H9 (cell line): Measurements from ENCODE around the gene AHI1. TPM values are rescaled to one million over a fixed set of nuclear protein-coding genes. Genes with fewer than 3 reads are reported as not detected.

Experiments used
- DNase-seq: peaks from one replicate; pipeline ENCODE4 v3.0.0-alpha.2; 2017
- H2AFZ ChIP-seq: one replicate; pipeline ENCODE4 v1.6.1; 2013; ENCODE audit warnings: mild to moderate bottlenecking, low read length, control low read depth, moderate library complexity
- H2AK5ac ChIP-seq: 2 replicates; pipeline ENCODE4 v1.6.1; 2013; ENCODE audit warnings: low read length, control low read depth, mixed read lengths; ENCODE audit not compliant: insufficient read length
- H2BK120ac ChIP-seq: one replicate; pipeline ENCODE4 v1.6.1; 2013; ENCODE audit warnings: low read depth, mild to moderate bottlenecking, low read length, control low read depth, inconsistent platforms; ENCODE audit not compliant: poor library complexity, severe bottlenecking
- H2BK12ac ChIP-seq: 2 replicates; pipeline ENCODE4 v1.6.1; 2013; ENCODE audit warnings: low read length, control low read depth, mixed read lengths, low read depth; ENCODE audit not compliant: insufficient read length
- H2BK15ac ChIP-seq: 2 replicates; pipeline ENCODE4 v1.6.1; 2013; ENCODE audit warnings: low read depth, low read length, control low read depth
- H2BK20ac ChIP-seq: one replicate; pipeline ENCODE4 v1.6.1; 2013; ENCODE audit warnings: low read depth, mild to moderate bottlenecking, low read length, control low read depth, inconsistent platforms; ENCODE audit not compliant: poor library complexity, severe bottlenecking
- H2BK5ac ChIP-seq: 2 replicates; pipeline ENCODE4 v1.6.1; 2013; ENCODE audit warnings: low read length, control low read depth, mixed read lengths; ENCODE audit not compliant: insufficient read length
- H3K14ac ChIP-seq: 2 replicates; pipeline ENCODE4 v1.6.1; 2013; ENCODE audit warnings: low read length, control low read depth; ENCODE audit not compliant: insufficient read depth
- H3K18ac ChIP-seq: 2 replicates; pipeline ENCODE4 v1.6.1; 2013; ENCODE audit warnings: low read depth, mild to moderate bottlenecking, mixed read lengths, low read length, control low read depth; ENCODE audit not compliant: insufficient read length
- H3K23ac ChIP-seq: 2 replicates; pipeline ENCODE4 v1.6.1; 2013; ENCODE audit warnings: low read length, control low read depth, mixed read lengths, low read depth; ENCODE audit not compliant: insufficient read length
- H3K23me2 ChIP-seq: 2 replicates; pipeline ENCODE4 v1.6.1; 2013; ENCODE audit warnings: low read depth, mild to moderate bottlenecking, mixed read lengths, low read length, control low read depth; ENCODE audit not compliant: insufficient read length, poor library complexity, severe bottlenecking
- H3K27ac ChIP-seq: 2 replicates; pipeline ENCODE4 v1.5.1; 2013; ENCODE audit warnings: low read length, control low read depth, mixed read lengths, low read depth; ENCODE audit not compliant: insufficient read length
- H3K27me3 ChIP-seq: 2 replicates; pipeline ENCODE4 v1.6.1; 2013; ENCODE audit warnings: low read length, control low read depth, inconsistent platforms; ENCODE audit not compliant: insufficient read depth
- H3K4ac ChIP-seq: 2 replicates; pipeline ENCODE4 v1.6.1; 2013; ENCODE audit warnings: low read depth, mild to moderate bottlenecking, control low read depth, inconsistent platforms, low read length, moderate library complexity
- H3K4me1 ChIP-seq: 2 replicates; pipeline ENCODE4 v1.6.1; 2013; ENCODE audit warnings: low read length, control low read depth, inconsistent platforms; ENCODE audit not compliant: insufficient read depth
- H3K4me2 ChIP-seq: 2 replicates; pipeline ENCODE4 v1.6.1; 2013; ENCODE audit warnings: low read length, control low read depth, mixed read lengths; ENCODE audit not compliant: insufficient read length, insufficient read depth
- H3K56ac ChIP-seq: 2 replicates; pipeline ENCODE4 v1.6.1; 2013; ENCODE audit warnings: low read depth, mild to moderate bottlenecking, mixed read lengths, low read length, control low read depth; ENCODE audit not compliant: insufficient read length
- H3K79me1 ChIP-seq: 2 replicates; pipeline ENCODE4 v1.6.1; 2013; ENCODE audit warnings: low read depth, mild to moderate bottlenecking, moderate library complexity, low read length, control low read depth, inconsistent platforms; ENCODE audit not compliant: insufficient read depth, poor library complexity, severe bottlenecking
- H3K79me2 ChIP-seq: 2 replicates; pipeline ENCODE4 v1.6.1; 2013; ENCODE audit warnings: low read length, control low read depth, inconsistent platforms; ENCODE audit not compliant: insufficient read depth
- H3K9ac ChIP-seq: 2 replicates; pipeline ENCODE4 v1.6.1; 2013; ENCODE audit warnings: low read length, control low read depth, mixed read lengths; ENCODE audit not compliant: insufficient read length; ENCODE audit errors: extremely low read depth
- H3K9me3 ChIP-seq: one replicate; pipeline ENCODE4 v1.6.1; 2013; ENCODE audit warnings: low read depth, low read length, inconsistent platforms; ENCODE audit not compliant: control insufficient read depth
- H3T11ph ChIP-seq: one replicate; pipeline ENCODE4 v1.6.1; 2013; ENCODE audit warnings: mild to moderate bottlenecking, low read length, control low read depth, inconsistent platforms
- H4K20me1 ChIP-seq: one replicate; pipeline ENCODE4 v1.6.1; 2013; ENCODE audit not compliant: control insufficient read depth, insufficient read length, insufficient read depth
- H4K5ac ChIP-seq: 2 replicates; pipeline ENCODE4 v1.6.1; 2013; ENCODE audit warnings: low read depth, mild to moderate bottlenecking, mixed read lengths, low read length, control low read depth; ENCODE audit not compliant: insufficient read length
- H4K8ac ChIP-seq: replicated peaks from 2 replicates; pipeline ENCODE4 v1.6.1; 2013; ENCODE audit warnings: low read length, control low read depth, mixed read lengths, low read depth; ENCODE audit not compliant: insufficient read length
- H4K91ac ChIP-seq: 2 replicates; pipeline ENCODE4 v1.6.1; 2013; ENCODE audit warnings: low read depth, mild to moderate bottlenecking, moderate library complexity, mixed read lengths, low read length, control low read depth; ENCODE audit not compliant: insufficient read length
- H3K27ac Mint-ChIP-seq, 3 experiments: 2 replicates in 2 of 3; 3 replicates in 1 of 3; pipeline ENCODE4 v1.8.0; 2020 to 2021; ENCODE audit warnings: mixed read lengths in 3 of 3, mild to moderate bottlenecking in 1 of 3, moderate library complexity in 1 of 3
- H3K27me3 Mint-ChIP-seq: 2 replicates; pipeline ENCODE4 v1.8.0; 2021; ENCODE audit warnings: low read depth, mild to moderate bottlenecking, moderate library complexity, mixed read lengths
- H3K36me3 Mint-ChIP-seq, 3 experiments: 2 replicates in 2 of 3; 3 replicates in 1 of 3; pipeline ENCODE4 v1.8.0; 2020 to 2021; ENCODE audit warnings: low read depth in 3 of 3, mixed read lengths in 3 of 3; ENCODE audit not compliant: insufficient read depth in 1 of 3
- H3K4me1 Mint-ChIP-seq, 2 experiments: 2 replicates each; pipeline ENCODE4 v1.8.0; 2020; ENCODE audit warnings: mixed read lengths in 2 of 2
- H3K4me3 Mint-ChIP-seq, 2 experiments: 2 replicates in 1 of 2; 3 replicates in 1 of 2; pipeline ENCODE4 v1.8.0; 2020 to 2021; ENCODE audit warnings: mild to moderate bottlenecking in 2 of 2, mixed read lengths in 2 of 2, moderate library complexity in 1 of 2
- H3K9me3 Mint-ChIP-seq, 2 experiments: 2 replicates in 1 of 2; 3 replicates in 1 of 2; pipeline ENCODE4 v1.8.0; 2020; ENCODE audit warnings: mild to moderate bottlenecking in 2 of 2, mixed read lengths in 2 of 2, moderate library complexity in 1 of 2
- WGBS: extraction: QIAGEN DNeasy Blood & Tissue Kit; methylation state at CpG from one replicate; pipeline ENCODE4 v1.1.7; 2013; ENCODE audit warnings: missing lambda C conversion rate, low lambda C conversion rate, mixed read lengths; ENCODE audit not compliant: insufficient read length; ENCODE audit errors: extremely low coverage; 5-methylcytosine and 5-hydroxymethylcytosine counted together
- total RNA-seq: library from RNA; stranded (reverse); gene quantifications from 2 replicates; pipeline ENCODE4 v1.2.1, GENCODE V29; 2021
- TF ChIP-seq, protein P1 (sequence below): fragments of 200-600 bp; sonication (generic); conservative IDR thresholded peaks from 3 replicates; pipeline ENCODE4 v1.8.0; 2021; ENCODE audit warnings: antibody characterized with exemption, mild to moderate bottlenecking

The AHI1 gene
- total RNA-seq, 1 experiment from 2014 or later = 9.9 TPM

- Histone ChIP-seq H4K8ac (no peak overlapping the region), H3K4ac (no peak overlapping the region), H2AFZ (no peak overlapping the region), H3K4me2 (no peak overlapping the region), H3K27ac (no peak overlapping the region), H3K9ac (no peak overlapping the region), H3T11ph (no peak overlapping the region), H2BK20ac (no peak overlapping the region), H3K23ac (no peak overlapping the region), H2BK120ac (no peak overlapping the region), H4K20me1 (no peaks in the 10 kb centered on the region), H2BK15ac (no peak overlapping the region), H2BK12ac (no peak overlapping the region), H4K91ac (no peak overlapping the region), H2AK5ac (no peak overlapping the region), H2BK5ac (no peak overlapping the region), H3K27me3 (no peaks in the 10 kb centered on the region), H3K4me1 (no peaks in the 10 kb centered on the region), H3K18ac (no peak overlapping the region), H3K23me2 (no peaks in the 10 kb centered on the region), H3K79me1 (no peaks in the 10 kb centered on the region), H3K9me3 (no peaks in the 10 kb centered on the region), H4K5ac (no peak overlapping the region), H3K14ac (no peak overlapping the region), H3K79me2 (no peaks in the 10 kb centered on the region), H3K56ac (no peak overlapping the region)
- Mint-ChIP-seq H3K27me3 (no peaks in the 10 kb centered on the region), H3K4me1 (peaks cover 4 to 6% of the 10 kb centered on the region in 2 experiments), H3K4me3 (no peak overlapping the region), H3K9me3 (peaks cover 6% of the 10 kb centered on the region in 2 experiments; a peak in 3 of 5 replicates), H3K27ac (0 out of 7 replicates have a peak overlapping the region, but pooled peaks of 1 of the 3 experiments have one; percentile 11), H3K36me3 (peaks cover 0 to 4% (median 0%) of the 10 kb centered on the region in 3 experiments; a peak in 2 of 7 replicates)
- TF ChIP-seq, protein P1, sequence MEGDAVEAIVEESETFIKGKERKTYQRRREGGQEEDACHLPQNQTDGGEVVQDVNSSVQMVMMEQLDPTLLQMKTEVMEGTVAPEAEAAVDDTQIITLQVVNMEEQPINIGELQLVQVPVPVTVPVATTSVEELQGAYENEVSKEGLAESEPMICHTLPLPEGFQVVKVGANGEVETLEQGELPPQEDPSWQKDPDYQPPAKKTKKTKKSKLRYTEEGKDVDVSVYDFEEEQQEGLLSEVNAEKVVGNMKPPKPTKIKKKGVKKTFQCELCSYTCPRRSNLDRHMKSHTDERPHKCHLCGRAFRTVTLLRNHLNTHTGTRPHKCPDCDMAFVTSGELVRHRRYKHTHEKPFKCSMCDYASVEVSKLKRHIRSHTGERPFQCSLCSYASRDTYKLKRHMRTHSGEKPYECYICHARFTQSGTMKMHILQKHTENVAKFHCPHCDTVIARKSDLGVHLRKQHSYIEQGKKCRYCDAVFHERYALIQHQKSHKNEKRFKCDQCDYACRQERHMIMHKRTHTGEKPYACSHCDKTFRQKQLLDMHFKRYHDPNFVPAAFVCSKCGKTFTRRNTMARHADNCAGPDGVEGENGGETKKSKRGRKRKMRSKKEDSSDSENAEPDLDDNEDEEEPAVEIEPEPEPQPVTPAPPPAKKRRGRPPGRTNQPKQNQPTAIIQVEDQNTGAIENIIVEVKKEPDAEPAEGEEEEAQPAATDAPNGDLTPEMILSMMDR = no peak
- DNase-seq = no peak
- no CpG with 5 or more reads among the region's 2 CpGs for WGBS
Observed at GRCh38 chr6:135358985-135359384, 138.6 kb downstream of the AHI1 start.
